Measurements from ENCODE around the gene CCDC83. TPM values are rescaled to one million over a fixed set of nuclear protein-coding genes. Genes with fewer than 3 reads are reported as not detected.

Gene CCDC83
- not detected in 2 replicates for total RNA-seq

GRCh38 chr11:85855341-85855656, at the start of gene CCDC83:
Gene CCDC83, plus strand, starts transcription at chr11:85855383. Its CDS starts 9,741 bp downstream, at chr11:85865124.

DNA sequence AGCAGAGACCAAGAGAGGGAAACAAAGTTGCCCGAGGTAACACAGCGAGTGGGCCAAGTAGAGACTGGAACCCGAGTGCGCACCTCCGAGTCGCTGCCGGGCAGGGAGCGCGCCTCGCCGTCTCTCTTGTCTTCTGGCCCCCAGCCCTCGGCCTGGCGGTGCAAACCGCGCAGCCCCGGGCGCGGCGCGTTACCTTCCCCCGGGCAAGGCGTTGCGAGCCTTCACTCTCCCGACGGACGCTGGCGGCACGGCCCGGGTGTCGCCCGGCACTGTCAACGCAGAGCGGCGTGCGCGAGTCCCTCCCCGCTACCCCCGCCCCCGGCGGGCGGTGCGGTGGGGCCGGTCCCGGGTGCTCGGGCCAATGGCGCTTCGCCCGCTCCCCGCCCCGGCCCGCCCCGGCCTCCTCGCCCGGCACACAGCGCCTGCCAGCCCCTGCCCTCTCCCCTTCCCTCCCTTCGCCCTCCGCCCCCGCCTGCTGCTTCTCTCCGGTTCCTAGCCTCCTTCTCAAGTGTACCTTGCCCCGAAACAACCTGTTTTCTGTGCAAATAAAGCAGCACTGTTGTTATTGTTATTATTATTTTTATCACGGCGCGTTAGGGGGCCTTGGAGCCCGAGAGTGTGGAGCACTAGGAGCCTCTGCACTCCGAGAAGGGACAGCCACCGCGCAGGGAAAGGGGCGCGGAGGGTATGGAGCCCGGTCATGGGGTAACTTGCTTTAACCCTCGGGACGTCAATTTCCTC, 44.1 kb upstream of the CCDC83 start, which contains the start of gene SYTL2:
Gene SYTL2 (minus strand): TSS at position 271 of the 741 bp plus-strand sequence. CDS start 53,416 bp downstream, outside the sequence.

Other genes starting within 250 kb of the CCDC83 start
- gene DLG2, start 228.0 kb upstream of the CCDC83 start, total RNA-seq, result 0.65 and 0.67 TPM in 2 replicates
- gene TMEM126B, start 226.8 kb upstream of the CCDC83 start, total RNA-seq, result 39.2 and 54.5 TPM in 2 replicates
- 28.7 and 49.1 TPM in 2 replicates for gene TMEM126A, start 207.4 kb upstream of the CCDC83 start, total RNA-seq
- 34.0 and 36.5 TPM in 2 replicates for gene CREBZF, start 190.3 kb upstream of the CCDC83 start, total RNA-seq
- gene CCDC89, start 169.2 kb upstream of the CCDC83 start, total RNA-seq, result not detected in 2 replicates
- gene SYTL2, start 44.2 kb upstream of the CCDC83 start, total RNA-seq, result 1.1 and 1.6 TPM in 2 replicates
- gene PICALM, start 213.7 kb downstream of the CCDC83 start, total RNA-seq, result 237 and 254 TPM in 2 replicates

Measured in vein endothelial cell (primary cell).